ENCODE results near the gene PAK5. TPM values are rescaled to one million over a fixed set of nuclear protein-coding genes. Genes with fewer than 3 reads are reported as not detected.

The PAK5 gene
- total RNA-seq, 4 donors from 2014 or later: not detected

GRCh38 chr20:9597547-9597946 is 241.3 kb downstream of the PAK5 start:
- Histone ChIP-seq H3K4me1 (no peaks in the 10 kb centered on the region), H3K36me3 (no peaks in the 10 kb centered on the region), H3K9me3 (no peaks in the 10 kb centered on the region), H3K27me3 (no peaks in the 10 kb centered on the region), H3K27ac (no peak overlapping the region), H3K4me3 (no peak overlapping the region)
- intact Hi-C loops (cut with DNase I; ENCODE audit: low total_unique reads): no loop called here
- TF ChIP-seq EP300 (IDR thresholded peaks at IDR 0.05; ENCODE audit: low read depth) (no peak), POLR2AphosphoS5 (IDR thresholded peaks at IDR 0.05) (no peak), POLR2A (IDR thresholded peaks at IDR 0.05) (no peak)
- TF ChIP-seq, protein P1, sequence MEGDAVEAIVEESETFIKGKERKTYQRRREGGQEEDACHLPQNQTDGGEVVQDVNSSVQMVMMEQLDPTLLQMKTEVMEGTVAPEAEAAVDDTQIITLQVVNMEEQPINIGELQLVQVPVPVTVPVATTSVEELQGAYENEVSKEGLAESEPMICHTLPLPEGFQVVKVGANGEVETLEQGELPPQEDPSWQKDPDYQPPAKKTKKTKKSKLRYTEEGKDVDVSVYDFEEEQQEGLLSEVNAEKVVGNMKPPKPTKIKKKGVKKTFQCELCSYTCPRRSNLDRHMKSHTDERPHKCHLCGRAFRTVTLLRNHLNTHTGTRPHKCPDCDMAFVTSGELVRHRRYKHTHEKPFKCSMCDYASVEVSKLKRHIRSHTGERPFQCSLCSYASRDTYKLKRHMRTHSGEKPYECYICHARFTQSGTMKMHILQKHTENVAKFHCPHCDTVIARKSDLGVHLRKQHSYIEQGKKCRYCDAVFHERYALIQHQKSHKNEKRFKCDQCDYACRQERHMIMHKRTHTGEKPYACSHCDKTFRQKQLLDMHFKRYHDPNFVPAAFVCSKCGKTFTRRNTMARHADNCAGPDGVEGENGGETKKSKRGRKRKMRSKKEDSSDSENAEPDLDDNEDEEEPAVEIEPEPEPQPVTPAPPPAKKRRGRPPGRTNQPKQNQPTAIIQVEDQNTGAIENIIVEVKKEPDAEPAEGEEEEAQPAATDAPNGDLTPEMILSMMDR (IDR thresholded peaks at IDR 0.05): no peak
- in situ Hi-C loops (cut with MboI; ENCODE audit: low pct_ligation_motif_present in 1 of 4, low pct_unique_long_range_greater_than_20kb in 1 of 4, low sequenced_read_pairs in 3 of 4): no loop called here
- WGBS, 2 donors (ENCODE audit: low coverage in 1 of 2): 76 to 83% methylated on average over 1 to 4 of the region's 4 CpGs
- DNase-seq: no peak

- no peaks in the 10 kb centered on the region for H3K27me3 ChIP-seq
- no peak for DNase-seq
- H3K4me1 ChIP-seq: no peaks in the 10 kb centered on the region
- H3K36me3 ChIP-seq: no peaks in the 10 kb centered on the region
- in situ Hi-C loops (cut with MboI; ENCODE audit: low pct_ligation_motif_present in 1 of 4, low pct_unique_long_range_greater_than_20kb in 1 of 4, low sequenced_read_pairs in 3 of 4) (no loop called here), intact Hi-C loops (cut with DNase I; ENCODE audit: low total_unique reads) (no loop called here)
- no peaks in the 10 kb centered on the region for H3K9me3 ChIP-seq
- H3K27ac ChIP-seq: no peak overlapping the region
- TF ChIP-seq POLR2AphosphoS5 (IDR thresholded peaks at IDR 0.05): no peak
- no peak for TF ChIP-seq EP300 (IDR thresholded peaks at IDR 0.05; ENCODE audit: low read depth)
- TF ChIP-seq, protein P1 (IDR thresholded peaks at IDR 0.05): no peak
- TF ChIP-seq POLR2A (IDR thresholded peaks at IDR 0.05): no peak
- no peak overlapping the region for H3K4me3 ChIP-seq
- WGBS, 2 donors (ENCODE audit: low coverage in 1 of 2): 60 to 69% methylated on average over 1 of the region's 1 CpG
Observed at GRCh38 chr20:9595763-9596162, 243.1 kb downstream of the PAK5 start.

- 41 to 57% methylated on average over 1 of the region's 1 CpG for WGBS, 2 donors (ENCODE audit: low coverage in 1 of 2)
Observed at GRCh38 chr20:9594284-9594875, 244.5 kb downstream of the PAK5 start.

GRCh38 chr20:9592419-9592818 is 246.5 kb downstream of the PAK5 start:
- Histone ChIP-seq H3K36me3 (no peaks in the 10 kb centered on the region), H3K4me3 (no peak overlapping the region), H3K9me3 (no peaks in the 10 kb centered on the region), H3K27me3 (no peaks in the 10 kb centered on the region), H3K4me1 (peaks cover 0 to 6% (median 0%) of the 10 kb centered on the region in 4 donors), H3K27ac (no peak overlapping the region)
- 29 to 45% methylated on average over 1 of the region's 1 CpG for WGBS, 2 donors (ENCODE audit: low coverage in 1 of 2)
- intact Hi-C loops (cut with DNase I; ENCODE audit: low total_unique reads) (no loop called here), in situ Hi-C loops (cut with MboI; ENCODE audit: low pct_ligation_motif_present in 1 of 4, low pct_unique_long_range_greater_than_20kb in 1 of 4, low sequenced_read_pairs in 3 of 4) (no loop called here)
- no peak for DNase-seq
- TF ChIP-seq, protein P1 (IDR thresholded peaks at IDR 0.05): no peak
- TF ChIP-seq POLR2A (IDR thresholded peaks at IDR 0.05) (no peak), EP300 (IDR thresholded peaks at IDR 0.05; ENCODE audit: low read depth) (no peak), POLR2AphosphoS5 (IDR thresholded peaks at IDR 0.05) (no peak)

More at GRCh38 chr20:9594284-9594875, 244.5 kb downstream of the PAK5 start:
- no peaks in the 10 kb centered on the region for H3K27me3 ChIP-seq
- H3K27ac ChIP-seq: no peak overlapping the region
- in situ Hi-C loops (cut with MboI; ENCODE audit: low pct_ligation_motif_present in 1 of 4, low pct_unique_long_range_greater_than_20kb in 1 of 4, low sequenced_read_pairs in 3 of 4) (no loop called here), intact Hi-C loops (cut with DNase I; ENCODE audit: low total_unique reads) (no loop called here)
- H3K4me1 ChIP-seq: peaks cover 0 to 6% (median 0%) of the 10 kb centered on the region in 4 donors
- no peaks in the 10 kb centered on the region for H3K9me3 ChIP-seq
- no peak for DNase-seq
- no peak for TF ChIP-seq POLR2A (IDR thresholded peaks at IDR 0.05)
- H3K36me3 ChIP-seq: no peaks in the 10 kb centered on the region
- no peak overlapping the region for H3K4me3 ChIP-seq

GRCh38 chr20:9591080-9591479 is 247.8 kb downstream of the PAK5 start:
- no peak for DNase-seq
- Histone ChIP-seq H3K9me3 (no peaks in the 10 kb centered on the region), H3K4me1 (peaks cover 0 to 6% (median 0%) of the 10 kb centered on the region in 4 donors), H3K4me3 (no peak overlapping the region), H3K27me3 (no peaks in the 10 kb centered on the region), H3K27ac (no peak overlapping the region), H3K36me3 (no peaks in the 10 kb centered on the region)
- in situ Hi-C loops (cut with MboI; ENCODE audit: low pct_ligation_motif_present in 1 of 4, low pct_unique_long_range_greater_than_20kb in 1 of 4, low sequenced_read_pairs in 3 of 4) (no loop called here), intact Hi-C loops (cut with DNase I; ENCODE audit: low total_unique reads) (no loop called here)
- TF ChIP-seq POLR2A (IDR thresholded peaks at IDR 0.05) (no peak), POLR2AphosphoS5 (IDR thresholded peaks at IDR 0.05) (no peak), EP300 (IDR thresholded peaks at IDR 0.05; ENCODE audit: low read depth) (no peak)
- TF ChIP-seq, protein P1 (IDR thresholded peaks at IDR 0.05): no peak
